ENCODE data around the gene NEURL1B. TPM values are rescaled to one million over a fixed set of nuclear protein-coding genes. Genes with fewer than 3 reads are reported as not detected.

The NEURL1B gene
- total and polyA plus RNA-seq, 4 donors: 1.5 to 10.0 (median 5.5) TPM

- 13% methylated on average over 36 of the region's 36 CpGs for WGBS
- H3K9ac ChIP-seq (ENCODE audit: low read depth in 1 of 2, low read length in 2 of 2): peak overlapping the region in 1 of 2 donors; percentile 39
- DNase-seq (ENCODE audit: low spot score): peak; percentile 78
Measured at GRCh38 chr5:172697123-172698121, 56.4 kb downstream of the NEURL1B start.

More at GRCh38 chr5:172697123-172698121, 56.4 kb downstream of the NEURL1B start:
- peak overlapping the region; percentile 52 to 53 for H3K27ac ChIP-seq (ENCODE audit: low read depth in 1 of 2, low read length in 2 of 2)
- peaks cover 0 to 10% (median 6%) of the 10 kb centered on the region in 4 donors for H3K4me1 ChIP-seq (ENCODE audit: control insufficient read depth in 4 of 4, insufficient read depth in 4 of 4, low read length in 3 of 4)
- no peaks in the 10 kb centered on the region for H3K36me3 ChIP-seq (ENCODE audit: control insufficient read depth in 4 of 4, insufficient read depth in 3 of 4, low read depth in 1 of 4, low read length in 3 of 4)
- TF ChIP-seq HNF4G (IDR thresholded peaks at IDR 0.05) (peak; percentile 41), REST (IDR thresholded peaks at IDR 0.05) (peak; percentile 93), NR2F2 (IDR thresholded peaks at IDR 0.05) (peak; percentile 84), CTCF (IDR thresholded peaks at IDR 0.05; ENCODE audit: low read depth, low read length, missing input control) (peak; percentile 98), EGR1 (IDR thresholded peaks at IDR 0.05; ENCODE audit: low read depth in 2 of 2) (no peak), HNF4A (conservative IDR thresholded peaks at IDR 0.05) (peak; percentile 57 to 75), FOXA1 (IDR thresholded peaks at IDR 0.05) (no peak), GABPA (IDR thresholded peaks at IDR 0.05 in 1 of 2, conservative IDR thresholded peaks at IDR 0.05 in 1 of 2) (no peak), YY1 (IDR thresholded peaks at IDR 0.05) (peak; percentile 40), SP1 (IDR thresholded peaks at IDR 0.05) (peak; percentile 43), FOXA2 (IDR thresholded peaks at IDR 0.05) (no peak), RXRA (IDR thresholded peaks at IDR 0.05) (peak; percentile 43 to 59), RAD21 (IDR thresholded peaks at IDR 0.05) (peak; percentile 100), JUND (IDR thresholded peaks at IDR 0.05) (no peak), TAF1 (conservative IDR thresholded peaks at IDR 0.05) (peak; percentile 60)
- TF ChIP-seq, protein P1, sequence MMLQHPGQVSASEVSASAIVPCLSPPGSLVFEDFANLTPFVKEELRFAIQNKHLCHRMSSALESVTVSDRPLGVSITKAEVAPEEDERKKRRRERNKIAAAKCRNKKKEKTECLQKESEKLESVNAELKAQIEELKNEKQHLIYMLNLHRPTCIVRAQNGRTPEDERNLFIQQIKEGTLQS (IDR thresholded peaks at IDR 0.05): no peak
- TF ChIP-seq, protein P2, sequence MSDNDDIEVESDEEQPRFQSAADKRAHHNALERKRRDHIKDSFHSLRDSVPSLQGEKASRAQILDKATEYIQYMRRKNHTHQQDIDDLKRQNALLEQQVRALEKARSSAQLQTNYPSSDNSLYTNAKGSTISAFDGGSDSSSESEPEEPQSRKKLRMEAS (IDR thresholded peaks at IDR 0.05): no peak
- TF ChIP-seq, protein P3, sequence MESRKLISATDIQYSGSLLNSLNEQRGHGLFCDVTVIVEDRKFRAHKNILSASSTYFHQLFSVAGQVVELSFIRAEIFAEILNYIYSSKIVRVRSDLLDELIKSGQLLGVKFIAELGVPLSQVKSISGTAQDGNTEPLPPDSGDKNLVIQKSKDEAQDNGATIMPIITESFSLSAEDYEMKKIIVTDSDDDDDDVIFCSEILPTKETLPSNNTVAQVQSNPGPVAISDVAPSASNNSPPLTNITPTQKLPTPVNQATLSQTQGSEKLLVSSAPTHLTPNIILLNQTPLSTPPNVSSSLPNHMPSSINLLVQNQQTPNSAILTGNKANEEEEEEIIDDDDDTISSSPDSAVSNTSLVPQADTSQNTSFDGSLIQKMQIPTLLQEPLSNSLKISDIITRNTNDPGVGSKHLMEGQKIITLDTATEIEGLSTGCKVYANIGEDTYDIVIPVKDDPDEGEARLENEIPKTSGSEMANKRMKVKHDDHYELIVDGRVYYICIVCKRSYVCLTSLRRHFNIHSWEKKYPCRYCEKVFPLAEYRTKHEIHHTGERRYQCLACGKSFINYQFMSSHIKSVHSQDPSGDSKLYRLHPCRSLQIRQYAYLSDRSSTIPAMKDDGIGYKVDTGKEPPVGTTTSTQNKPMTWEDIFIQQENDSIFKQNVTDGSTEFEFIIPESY (IDR thresholded peaks at IDR 0.05): no peak
- H3K9me3 ChIP-seq (ENCODE audit: control insufficient read depth in 4 of 4, low read length in 3 of 4): no peaks in the 10 kb centered on the region
- H3K27me3 ChIP-seq (ENCODE audit: control insufficient read depth in 4 of 4, insufficient read depth in 4 of 4, low read length in 3 of 4): peaks cover 0 to 3% (median 0%) of the 10 kb centered on the region in 4 donors
- H3K4me3 ChIP-seq (ENCODE audit: low read depth in 1 of 3, low read length in 3 of 3): peak overlapping the region; percentile 59 to 71 (median 64)
